HepG2 (cell line): ENCODE results near the gene CIDEA.

Source experiments
- AGO1 ChIP-seq: fragments of 200-400 bp; formaldehyde crosslinking; IDR thresholded peaks from 2 replicates; pipeline ENCODE4 v1.6.1; 2017; ENCODE audit warnings: mild to moderate bottlenecking, low read depth, low read length, moderate library complexity; ENCODE audit not compliant: poor library complexity, severe bottlenecking
- CTCF ChIP-seq: sonication (generic); formaldehyde crosslinking; IDR thresholded peaks from 2 replicates; pipeline ENCODE4 v1.5.0; 2020; ENCODE audit warnings: mild to moderate bottlenecking, missing genetic modification reagents, moderate library complexity
- EZH2 ChIP-seq: conservative IDR thresholded peaks from 2 replicates; pipeline ENCODE4 v1.6.1; 2012; ENCODE audit warnings: mild to moderate bottlenecking, low read depth, low read length, moderate library complexity
- GABPA ChIP-seq, 2 experiments: IDR thresholded peaks; 2 replicates each; pipeline ENCODE4 v1.6.1; 2011 to 2016; ENCODE audit warnings: low read depth in 2 of 2, low read length in 1 of 2, missing biosample characterization in 1 of 2, missing genetic modification characterization in 1 of 2
- PRDM15 ChIP-seq: sonication (generic); formaldehyde crosslinking; IDR thresholded peaks from 2 replicates; pipeline ENCODE4 v1.4.0; 2020; ENCODE audit warnings: missing genetic modification reagents
- SOX13 ChIP-seq, 3 experiments: fragments of 450-650 bp in 1 of 3; sonication (generic) in 1 of 3; formaldehyde crosslinking in 1 of 3; IDR thresholded peaks in 2 of 3; conservative IDR thresholded peaks in 1 of 3; 2 replicates each; pipeline versions ENCODE4 v1.5.0 to v1.6.1; 2016 to 2020; ENCODE audit warnings: antibody characterized with exemption in 1 of 3, mild to moderate bottlenecking in 1 of 3, missing compliant biosample characterization in 1 of 3, missing genetic modification reagents in 1 of 3, moderate library complexity in 1 of 3
- ZMAT3 ChIP-seq: sonication (generic); formaldehyde crosslinking; conservative IDR thresholded peaks from 2 replicates; pipeline ENCODE4 v1.7.0; 2021; ENCODE audit warnings: missing genetic modification reagents
- ZNF747 ChIP-seq: sonication (generic); formaldehyde crosslinking; IDR thresholded peaks from 2 replicates; pipeline ENCODE4 v1.8.1; 2023; ENCODE audit warnings: missing genetic modification reagents, mild to moderate bottlenecking, borderline replicate concordance

GRCh38 chr18:12255626-12256026, 1.5 kb downstream of the CIDEA start:
- TF ChIP-seq GABPA (IDR thresholded peaks at IDR 0.05; ENCODE audit: low read depth, low read length) (no peak), GABPA (CRISPR knock-in tag; IDR thresholded peaks at IDR 0.05; ENCODE audit: low read depth) (no peak), AGO1 (no peak), ZMAT3 (CRISPR knock-in tag) (no peak), ZNF747 (CRISPR knock-in tag) (no peak), EZH2 (no peak), SOX13 (IDR thresholded peaks at IDR 0.05) (no peak), SOX13 (CRISPR knock-in tag; conservative IDR thresholded peaks at IDR 0.05 in 1 of 2, IDR thresholded peaks at IDR 0.05 in 1 of 2) (no peak), PRDM15 (CRISPR knock-in tag) (no peak), CTCF (CRISPR knock-in tag) (no peak)
